H1 (cell line): Measurements from ENCODE around the gene HRH1. TPM values are rescaled to one million over a fixed set of nuclear protein-coding genes. Genes with fewer than 3 reads are reported as not detected.

ENCODE experiments used
- CTCF ChIA-PET: fragments of 300-600 bp; sonication (Branson Sonifier 250); formaldehyde crosslinking; loops from one replicate; lab custom pipeline; 2021; ENCODE audit not compliant: partially characterized antibody; lab: Charles Lee
- POLR2A ChIA-PET: fragments of 300-600 bp; sonication (Branson Sonifier 250); formaldehyde crosslinking; loops from one replicate; lab custom pipeline; 2021; ENCODE audit warnings: inconsistent platforms; ENCODE audit not compliant: partially characterized antibody; lab: Charles Lee
- DNase-seq, 2 experiments: peaks; one replicate each; pipeline versions ENCODE4 v3.0.0 to v3.0.0-alpha.2; 2010 to 2022; ENCODE audit warnings: low spot score in 2 of 2, low read depth in 1 of 2, mixed read lengths in 1 of 2
- FAIRE-seq: peaks from 2 replicates; lab custom pipeline; 2011; peaks lifted over from hg19 to GRCh38; lab: Jason Lieb, UNC
- H2AFZ ChIP-seq: 2 replicates; pipeline ENCODE4 v1.8.1; 2012; ENCODE audit warnings: low read length, inconsistent platforms
- H2AK5ac ChIP-seq: 2 replicates; pipeline ENCODE4 v1.6.1; 2013; ENCODE audit warnings: low read depth, low read length
- H2BK120ac ChIP-seq: replicated peaks from 2 replicates; pipeline ENCODE3; 2013; ENCODE audit warnings: low read depth, low read length, inconsistent platforms
- H2BK12ac ChIP-seq: 2 replicates; pipeline ENCODE4 v1.6.1; 2013; ENCODE audit warnings: low read depth, low read length
- H2BK15ac ChIP-seq: 2 replicates; pipeline ENCODE4 v1.6.1; 2013; ENCODE audit warnings: low read length
- H2BK20ac ChIP-seq: 2 replicates; pipeline ENCODE4 v1.6.1; 2013; ENCODE audit warnings: low read length
- H2BK5ac ChIP-seq: 2 replicates; pipeline ENCODE4 v1.6.1; 2013; ENCODE audit warnings: low read depth, low read length
- H3K14ac ChIP-seq: 2 replicates; pipeline ENCODE4 v1.6.1; 2013; ENCODE audit warnings: inconsistent platforms; ENCODE audit not compliant: insufficient read length
- H3K18ac ChIP-seq: 2 replicates; pipeline ENCODE4 v1.6.1; 2013; ENCODE audit warnings: low read length; ENCODE audit errors: extremely low read depth
- H3K23ac ChIP-seq: 2 replicates; pipeline ENCODE4 v1.6.1; 2013; ENCODE audit warnings: inconsistent platforms; ENCODE audit not compliant: insufficient read length
- H3K23me2 ChIP-seq: 2 replicates; pipeline ENCODE4 v1.6.1; 2013; ENCODE audit warnings: low read depth, low read length
- H3K27ac ChIP-seq: 2 replicates; pipeline ENCODE4 v1.6.1; 2011; ENCODE audit warnings: low read depth, low read length, inconsistent platforms
- H3K27me3 ChIP-seq, 4 experiments: replicated peaks in 1 of 4; 1 replicate in 1 of 4; 2 replicates in 3 of 4; pipeline versions ENCODE4 v1.6.1 to v1.8.1; 2011 to 2013; ENCODE audit warnings: low read length in 3 of 4, mild to moderate bottlenecking in 3 of 4, inconsistent platforms in 2 of 4, mixed read lengths in 2 of 4, moderate library complexity in 1 of 4; ENCODE audit not compliant: control insufficient read depth in 3 of 4, insufficient read depth in 3 of 4; ENCODE audit errors: extremely low read depth in 1 of 4
- H3K36me3 ChIP-seq, 4 experiments: 2 replicates each; pipeline versions ENCODE4 v1.6.1 to v1.8.1; 2011 to 2013; ENCODE audit warnings: mild to moderate bottlenecking in 4 of 4, low read length in 3 of 4, moderate library complexity in 2 of 4, control low read depth in 1 of 4, inconsistent platforms in 1 of 4; ENCODE audit not compliant: insufficient read depth in 4 of 4, control insufficient read depth in 2 of 4
- H3K4ac ChIP-seq: replicated peaks from 2 replicates; pipeline ENCODE3; 2013; ENCODE audit warnings: low read length, low read depth, mixed read lengths, inconsistent platforms; ENCODE audit not compliant: insufficient read length
- H3K4me1 ChIP-seq, 4 experiments: replicated peaks in 1 of 4; 1 replicate in 1 of 4; 2 replicates in 3 of 4; pipeline versions ENCODE4 v1.6.1 to v1.8.1; 2011 to 2013; ENCODE audit warnings: low read length in 3 of 4, inconsistent platforms in 2 of 4, mixed read lengths in 1 of 4; ENCODE audit not compliant: insufficient read depth in 4 of 4, control insufficient read depth in 3 of 4
- H3K4me2 ChIP-seq, 2 experiments: 2 replicates each; pipeline versions ENCODE4 v1.6.1 to v1.8.1; 2011 to 2013; ENCODE audit warnings: low read depth in 2 of 2, low read length in 2 of 2, control low read depth in 1 of 2, inconsistent platforms in 1 of 2, mild to moderate bottlenecking in 1 of 2; ENCODE audit not compliant: insufficient read depth in 1 of 2
- H3K4me3 ChIP-seq, 4 experiments: fragments of 200-600, 300-600 bp in 1 of 4; sonication (generic), shearing (Covaris generic), sonication (Bioruptor Twin) in 1 of 4; 2 replicates each; pipeline versions ENCODE4 v1.5.1 to v1.8.1; 2011 to 2016; ENCODE audit warnings: low read length in 4 of 4, low read depth in 3 of 4, control low read depth in 2 of 4, inconsistent platforms in 2 of 4, mild to moderate bottlenecking in 2 of 4, mixed read lengths in 1 of 4, moderate library complexity in 1 of 4; ENCODE audit not compliant: insufficient read depth in 2 of 4; ENCODE audit errors: extremely low read depth in 1 of 4
- H3K56ac ChIP-seq: replicated peaks from 2 replicates; pipeline ENCODE3; 2013; ENCODE audit warnings: low read depth, mild to moderate bottlenecking, mixed read lengths, low read length, inconsistent platforms; ENCODE audit not compliant: insufficient read length
- H3K79me1 ChIP-seq: 2 replicates; pipeline ENCODE4 v1.6.1; 2013; ENCODE audit warnings: low read depth, low read length, control low read depth
- H3K79me2 ChIP-seq, 2 experiments: 2 replicates each; pipeline versions ENCODE4 v1.6.1 to v1.8.1; 2012 to 2013; ENCODE audit warnings: low read length in 2 of 2, mild to moderate bottlenecking in 2 of 2, inconsistent platforms in 1 of 2; ENCODE audit not compliant: insufficient read depth in 2 of 2, control insufficient read depth in 1 of 2
- H3K9ac ChIP-seq, 4 experiments: replicated peaks in 1 of 4; 1 replicate in 1 of 4; 2 replicates in 3 of 4; pipeline versions ENCODE4 v1.6.1 to v1.8.1; 2011 to 2013; ENCODE audit warnings: low read depth in 3 of 4, low read length in 3 of 4, control low read depth in 2 of 4, mild to moderate bottlenecking in 2 of 4, moderate library complexity in 2 of 4, inconsistent platforms in 1 of 4; ENCODE audit errors: extremely low read depth in 1 of 4
- H3K9me3 ChIP-seq, 2 experiments: 2 replicates each; pipeline versions ENCODE4 v1.6.1 to v1.8.1; 2012 to 2013; ENCODE audit warnings: mild to moderate bottlenecking in 2 of 2, moderate library complexity in 2 of 2, control low read depth in 1 of 2, inconsistent platforms in 1 of 2, low read depth in 1 of 2, low read length in 1 of 2, mixed read lengths in 1 of 2; ENCODE audit not compliant: insufficient read depth in 2 of 2
- H4K20me1 ChIP-seq, 2 experiments: replicated peaks in 1 of 2; 2 replicates each; pipeline versions ENCODE3 to v1.8.1; 2011 to 2013; ENCODE audit warnings: inconsistent platforms in 2 of 2, low read length in 2 of 2, mild to moderate bottlenecking in 1 of 2; ENCODE audit not compliant: insufficient read depth in 2 of 2, control insufficient read depth in 1 of 2
- H4K5ac ChIP-seq: 2 replicates; pipeline ENCODE4 v1.6.1; 2013; ENCODE audit warnings: low read length, low read depth, mixed read lengths, inconsistent platforms; ENCODE audit not compliant: insufficient read length
- H4K8ac ChIP-seq: 2 replicates; pipeline ENCODE4 v1.8.0; 2013; ENCODE audit warnings: mild to moderate bottlenecking, moderate library complexity, low read length, inconsistent platforms; ENCODE audit not compliant: insufficient read depth; ENCODE audit errors: extremely low read depth
- H4K91ac ChIP-seq: replicated peaks from 2 replicates; pipeline ENCODE3; 2013; ENCODE audit warnings: low read length, mixed read lengths, inconsistent platforms; ENCODE audit not compliant: insufficient read length
- E2F6 ChIP-seq: IDR thresholded peaks from 2 replicates; pipeline ENCODE4 v1.6.1; 2012; ENCODE audit warnings: inconsistent platforms
- RXRA ChIP-seq: IDR thresholded peaks from 2 replicates; pipeline ENCODE4 v1.6.1; 2011; ENCODE audit warnings: low read depth, mild to moderate bottlenecking, low read length, moderate library complexity; ENCODE audit not compliant: insufficient read depth
- WGBS, 2 experiments: shearing (Covaris generic) in 1 of 2; methylation state at CpG; one replicate each; pipeline versions ENCODE4 v1.1.6 to v1.1.7; 2013 to 2015; ENCODE audit warnings: low lambda C conversion rate in 2 of 2, mixed read lengths in 2 of 2, inconsistent platforms in 1 of 2, low coverage in 1 of 2, missing lambda C conversion rate in 1 of 2; ENCODE audit not compliant: insufficient replicate concordance in 2 of 2, insufficient coverage in 1 of 2, insufficient read length in 1 of 2; ENCODE audit errors: extremely low coverage in 1 of 2, missing lambda C conversion rate in 1 of 2; 5-methylcytosine and 5-hydroxymethylcytosine counted together
- polyA plus RNA-seq, 7 experiments: library from polyadenylated mRNA; depleted of rRNA in 3 of 7; stranded (reverse) in 5 of 7; unstranded in 2 of 7; fragments of >200 nt in 5 of 7; fragments of 200-250 nt in 2 of 7; gene quantifications; 1 replicate in 5 of 7; 2 replicates in 1 of 7; 4 replicates in 1 of 7; pipeline versions ENCODE4 v1.2.1 to v1.2.3, GENCODE V29; 2011 to 2013; ENCODE audit warnings: missing spikeins in 2 of 7, mixed read lengths in 2 of 7
- total RNA-seq: library from RNA; stranded (reverse); fragmentation: NEBNext Ultra II Directional; extraction: Animal tissue kit (Norgen Biotek cat#: 25700); gene quantifications from 2 replicates; pipeline ENCODE4 v1.2.1, GENCODE V29; 2021

The HRH1 gene
- total and polyA plus RNA-seq, 2 of the 8 experiments (the other 6 are each of a cell fraction or from before 2014, with no cell fraction given): 0.11 TPM; not detected in 1

DNA sequence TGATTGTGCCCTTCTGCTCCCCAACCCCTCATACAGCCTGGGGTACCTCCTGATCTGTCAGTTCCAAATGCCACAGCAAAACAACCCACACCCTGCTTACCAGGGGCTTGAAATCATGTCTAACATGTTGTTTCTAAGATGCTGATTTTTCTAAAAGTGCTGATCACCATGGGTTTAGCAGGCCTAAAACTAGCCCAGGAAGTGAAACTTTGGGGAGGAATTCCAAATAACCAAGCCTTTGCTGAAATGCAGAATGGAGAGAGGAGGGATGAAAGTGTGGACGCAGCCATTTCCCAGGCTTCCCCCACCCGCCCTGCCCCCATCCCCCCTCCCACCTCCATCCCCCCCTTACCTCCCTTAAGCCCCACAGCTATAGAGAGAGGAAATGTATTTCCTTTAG lies 2.0 kb upstream of the HRH1 start:
- H3K9me3 ChIP-seq: no peaks in the 10 kb centered on the region
- H2BK20ac ChIP-seq: no peak overlapping the region
- H3K18ac ChIP-seq: no peak overlapping the region
- WGBS, 2 experiments: 43% methylated on average over 1 of the region's 2 CpGs; no CpG with 5 or more reads in 1 of the 2 experiments
- ChIA-PET POLR2A (no interaction called here), CTCF (interaction anchor here (1.0 to 1.6 kb wide), 3 partner anchors 10 to 54 kb away, joined by 3 to 4 read pairs (median 4); no protein-coding TSS in a partner anchor)
- no peak overlapping the region for H3K27ac ChIP-seq
- H3K23ac ChIP-seq: no peak overlapping the region
- DNase-seq: no peak
- peaks cover 0 to 4% of the 10 kb centered on the region in 2 experiments for H4K20me1 ChIP-seq
- no peak for FAIRE-seq
- H3K36me3 ChIP-seq: no peaks in the 10 kb centered on the region
- H3K14ac ChIP-seq: no peak overlapping the region
- H3K79me2 ChIP-seq: no peaks in the 10 kb centered on the region
- H4K8ac ChIP-seq: no peak overlapping the region
- no peak overlapping the region for H2AFZ ChIP-seq
- no peak overlapping the region for H2BK15ac ChIP-seq
- H3K23me2 ChIP-seq: peaks cover 12% of the 10 kb centered on the region; the same call in 1 of the 2 replicates
- no peak overlapping the region for H3K4ac ChIP-seq
- H3K4me3 ChIP-seq: no peak overlapping the region
- H3K4me1 ChIP-seq: peaks cover 0 to 6% (median under 1%) of the 10 kb centered on the region in 4 experiments; a peak in 3 of 7 replicates
- TF ChIP-seq RXRA (no peak), E2F6 (no peak)
- no peak overlapping the region for H3K56ac ChIP-seq
- H3K79me1 ChIP-seq: no peaks in the 10 kb centered on the region
- no peak overlapping the region for H2AK5ac ChIP-seq
- H4K5ac ChIP-seq: no peak overlapping the region
- H3K4me2 ChIP-seq: no peak overlapping the region
- peaks cover 5 to 37% (median 30%) of the 10 kb centered on the region in 4 experiments for H3K27me3 ChIP-seq
- H4K91ac ChIP-seq: no peak overlapping the region
- H2BK120ac ChIP-seq: no peak overlapping the region
- H2BK12ac ChIP-seq: no peak overlapping the region
- no peak overlapping the region for H2BK5ac ChIP-seq
- no peak overlapping the region for H3K9ac ChIP-seq
